H1 (cell line): ENCODE data around the gene ATP10D. TPM values are rescaled to one million over a fixed set of nuclear protein-coding genes. Genes with fewer than 3 reads are reported as not detected.

Experiments
- CTCF ChIA-PET: fragments of 300-600 bp; sonication (Branson Sonifier 250); formaldehyde crosslinking; loops from one replicate; lab custom pipeline; 2021; ENCODE audit not compliant: partially characterized antibody; lab: Charles Lee
- POLR2A ChIA-PET: fragments of 300-600 bp; sonication (Branson Sonifier 250); formaldehyde crosslinking; loops from one replicate; lab custom pipeline; 2021; ENCODE audit warnings: inconsistent platforms; ENCODE audit not compliant: partially characterized antibody; lab: Charles Lee
- DNase-seq, 2 experiments: peaks; one replicate each; pipeline versions ENCODE4 v3.0.0 to v3.0.0-alpha.2; 2010 to 2022; ENCODE audit warnings: low spot score in 2 of 2, low read depth in 1 of 2, mixed read lengths in 1 of 2
- FAIRE-seq: peaks from 2 replicates; lab custom pipeline; 2011; peaks lifted over from hg19 to GRCh38; lab: Jason Lieb, UNC
- H2AFZ ChIP-seq: 2 replicates; pipeline ENCODE4 v1.8.1; 2012; ENCODE audit warnings: low read length, inconsistent platforms
- H2AK5ac ChIP-seq: 2 replicates; pipeline ENCODE4 v1.6.1; 2013; ENCODE audit warnings: low read depth, low read length
- H2BK120ac ChIP-seq: replicated peaks from 2 replicates; pipeline ENCODE3; 2013; ENCODE audit warnings: low read depth, low read length, inconsistent platforms
- H2BK12ac ChIP-seq: 2 replicates; pipeline ENCODE4 v1.6.1; 2013; ENCODE audit warnings: low read depth, low read length
- H2BK15ac ChIP-seq: 2 replicates; pipeline ENCODE4 v1.6.1; 2013; ENCODE audit warnings: low read length
- H2BK20ac ChIP-seq: 2 replicates; pipeline ENCODE4 v1.6.1; 2013; ENCODE audit warnings: low read length
- H2BK5ac ChIP-seq: 2 replicates; pipeline ENCODE4 v1.6.1; 2013; ENCODE audit warnings: low read depth, low read length
- H3K14ac ChIP-seq: 2 replicates; pipeline ENCODE4 v1.6.1; 2013; ENCODE audit warnings: inconsistent platforms; ENCODE audit not compliant: insufficient read length
- H3K18ac ChIP-seq: 2 replicates; pipeline ENCODE4 v1.6.1; 2013; ENCODE audit warnings: low read length; ENCODE audit errors: extremely low read depth
- H3K23ac ChIP-seq: 2 replicates; pipeline ENCODE4 v1.6.1; 2013; ENCODE audit warnings: inconsistent platforms; ENCODE audit not compliant: insufficient read length
- H3K23me2 ChIP-seq: 2 replicates; pipeline ENCODE4 v1.6.1; 2013; ENCODE audit warnings: low read depth, low read length
- H3K27ac ChIP-seq: 2 replicates; pipeline ENCODE4 v1.6.1; 2011; ENCODE audit warnings: low read depth, low read length, inconsistent platforms
- H3K27me3 ChIP-seq, 4 experiments: replicated peaks in 1 of 4; 1 replicate in 1 of 4; 2 replicates in 3 of 4; pipeline versions ENCODE4 v1.6.1 to v1.8.1; 2011 to 2013; ENCODE audit warnings: low read length in 3 of 4, mild to moderate bottlenecking in 3 of 4, inconsistent platforms in 2 of 4, mixed read lengths in 2 of 4, moderate library complexity in 1 of 4; ENCODE audit not compliant: control insufficient read depth in 3 of 4, insufficient read depth in 3 of 4; ENCODE audit errors: extremely low read depth in 1 of 4
- H3K36me3 ChIP-seq, 4 experiments: 2 replicates each; pipeline versions ENCODE4 v1.6.1 to v1.8.1; 2011 to 2013; ENCODE audit warnings: mild to moderate bottlenecking in 4 of 4, low read length in 3 of 4, moderate library complexity in 2 of 4, control low read depth in 1 of 4, inconsistent platforms in 1 of 4; ENCODE audit not compliant: insufficient read depth in 4 of 4, control insufficient read depth in 2 of 4
- H3K4ac ChIP-seq: replicated peaks from 2 replicates; pipeline ENCODE3; 2013; ENCODE audit warnings: low read length, low read depth, mixed read lengths, inconsistent platforms; ENCODE audit not compliant: insufficient read length
- H3K4me1 ChIP-seq, 4 experiments: replicated peaks in 1 of 4; 1 replicate in 1 of 4; 2 replicates in 3 of 4; pipeline versions ENCODE4 v1.6.1 to v1.8.1; 2011 to 2013; ENCODE audit warnings: low read length in 3 of 4, inconsistent platforms in 2 of 4, mixed read lengths in 1 of 4; ENCODE audit not compliant: insufficient read depth in 4 of 4, control insufficient read depth in 3 of 4
- H3K4me2 ChIP-seq, 2 experiments: 2 replicates each; pipeline versions ENCODE4 v1.6.1 to v1.8.1; 2011 to 2013; ENCODE audit warnings: low read depth in 2 of 2, low read length in 2 of 2, control low read depth in 1 of 2, inconsistent platforms in 1 of 2, mild to moderate bottlenecking in 1 of 2; ENCODE audit not compliant: insufficient read depth in 1 of 2
- H3K4me3 ChIP-seq, 4 experiments: fragments of 200-600, 300-600 bp in 1 of 4; sonication (generic), shearing (Covaris generic), sonication (Bioruptor Twin) in 1 of 4; 2 replicates each; pipeline versions ENCODE4 v1.5.1 to v1.8.1; 2011 to 2016; ENCODE audit warnings: low read length in 4 of 4, low read depth in 3 of 4, control low read depth in 2 of 4, inconsistent platforms in 2 of 4, mild to moderate bottlenecking in 2 of 4, mixed read lengths in 1 of 4, moderate library complexity in 1 of 4; ENCODE audit not compliant: insufficient read depth in 2 of 4; ENCODE audit errors: extremely low read depth in 1 of 4
- H3K56ac ChIP-seq: replicated peaks from 2 replicates; pipeline ENCODE3; 2013; ENCODE audit warnings: low read depth, mild to moderate bottlenecking, mixed read lengths, low read length, inconsistent platforms; ENCODE audit not compliant: insufficient read length
- H3K79me1 ChIP-seq: 2 replicates; pipeline ENCODE4 v1.6.1; 2013; ENCODE audit warnings: low read depth, low read length, control low read depth
- H3K79me2 ChIP-seq, 2 experiments: 2 replicates each; pipeline versions ENCODE4 v1.6.1 to v1.8.1; 2012 to 2013; ENCODE audit warnings: low read length in 2 of 2, mild to moderate bottlenecking in 2 of 2, inconsistent platforms in 1 of 2; ENCODE audit not compliant: insufficient read depth in 2 of 2, control insufficient read depth in 1 of 2
- H3K9ac ChIP-seq, 4 experiments: replicated peaks in 1 of 4; 1 replicate in 1 of 4; 2 replicates in 3 of 4; pipeline versions ENCODE4 v1.6.1 to v1.8.1; 2011 to 2013; ENCODE audit warnings: low read depth in 3 of 4, low read length in 3 of 4, control low read depth in 2 of 4, mild to moderate bottlenecking in 2 of 4, moderate library complexity in 2 of 4, inconsistent platforms in 1 of 4; ENCODE audit errors: extremely low read depth in 1 of 4
- H3K9me3 ChIP-seq, 2 experiments: 2 replicates each; pipeline versions ENCODE4 v1.6.1 to v1.8.1; 2012 to 2013; ENCODE audit warnings: mild to moderate bottlenecking in 2 of 2, moderate library complexity in 2 of 2, control low read depth in 1 of 2, inconsistent platforms in 1 of 2, low read depth in 1 of 2, low read length in 1 of 2, mixed read lengths in 1 of 2; ENCODE audit not compliant: insufficient read depth in 2 of 2
- H4K20me1 ChIP-seq, 2 experiments: replicated peaks in 1 of 2; 2 replicates each; pipeline versions ENCODE3 to v1.8.1; 2011 to 2013; ENCODE audit warnings: inconsistent platforms in 2 of 2, low read length in 2 of 2, mild to moderate bottlenecking in 1 of 2; ENCODE audit not compliant: insufficient read depth in 2 of 2, control insufficient read depth in 1 of 2
- H4K5ac ChIP-seq: 2 replicates; pipeline ENCODE4 v1.6.1; 2013; ENCODE audit warnings: low read length, low read depth, mixed read lengths, inconsistent platforms; ENCODE audit not compliant: insufficient read length
- H4K8ac ChIP-seq: 2 replicates; pipeline ENCODE4 v1.8.0; 2013; ENCODE audit warnings: mild to moderate bottlenecking, moderate library complexity, low read length, inconsistent platforms; ENCODE audit not compliant: insufficient read depth; ENCODE audit errors: extremely low read depth
- H4K91ac ChIP-seq: replicated peaks from 2 replicates; pipeline ENCODE3; 2013; ENCODE audit warnings: low read length, mixed read lengths, inconsistent platforms; ENCODE audit not compliant: insufficient read length
- SP2 ChIP-seq: IDR thresholded peaks from 2 replicates; pipeline ENCODE4 v1.6.1; 2012; ENCODE audit warnings: mild to moderate bottlenecking, low read length, inconsistent platforms
- TBP ChIP-seq: IDR thresholded peaks from 2 replicates; pipeline ENCODE4 v1.6.1; 2011; ENCODE audit warnings: low read depth, low read length, improper control_type of control experiment
- polyA plus RNA-seq, 7 experiments: library from polyadenylated mRNA; depleted of rRNA in 3 of 7; stranded (reverse) in 5 of 7; unstranded in 2 of 7; fragments of >200 nt in 5 of 7; fragments of 200-250 nt in 2 of 7; gene quantifications; 1 replicate in 5 of 7; 2 replicates in 1 of 7; 4 replicates in 1 of 7; pipeline versions ENCODE4 v1.2.1 to v1.2.3, GENCODE V29; 2011 to 2013; ENCODE audit warnings: missing spikeins in 2 of 7, mixed read lengths in 2 of 7
- total RNA-seq: library from RNA; stranded (reverse); fragmentation: NEBNext Ultra II Directional; extraction: Animal tissue kit (Norgen Biotek cat#: 25700); gene quantifications from 2 replicates; pipeline ENCODE4 v1.2.1, GENCODE V29; 2021

ATP10D gene
- total and polyA plus RNA-seq, 2 of the 8 experiments (the other 6 are each of a cell fraction or from before 2014, with no cell fraction given) = 2.9 to 5.9 TPM

DNA sequence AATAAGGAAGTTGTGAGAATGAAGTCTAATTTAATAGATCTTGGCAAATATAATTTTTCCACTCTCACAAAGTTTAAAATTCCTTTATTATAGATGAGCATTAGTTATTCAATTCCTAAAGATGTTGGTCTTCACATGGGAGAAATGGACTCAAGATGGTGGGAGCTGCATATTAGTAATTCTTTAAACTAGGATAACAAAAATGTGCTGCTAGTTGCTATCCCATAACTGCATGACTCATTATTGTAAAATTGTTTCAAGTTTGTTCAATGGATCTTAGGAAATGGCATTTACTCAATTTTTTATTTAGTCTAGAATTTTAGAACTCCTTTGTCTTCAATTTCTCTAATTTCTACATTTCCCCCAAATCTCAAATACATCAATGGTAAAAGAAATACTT is 155.8 kb downstream of the ATP10D start:
- CTCF ChIA-PET = no interaction called here
- H4K20me1 ChIP-seq = no peaks in the 10 kb centered on the region
- no peaks in the 10 kb centered on the region for H3K27me3 ChIP-seq
- no peak for FAIRE-seq
- DNase-seq = no peak
- H3K36me3 ChIP-seq = no peaks in the 10 kb centered on the region
- peaks cover 0 to 2% (median 0%) of the 10 kb centered on the region in 4 experiments; a peak in 1 of 7 replicates for H3K4me1 ChIP-seq
- H2AFZ ChIP-seq = no peak overlapping the region
- no peak overlapping the region for H3K4ac ChIP-seq
- no peak overlapping the region for H3K9ac ChIP-seq
- H3K18ac ChIP-seq = no peak overlapping the region
- peaks cover 5% of the 10 kb centered on the region in 2 experiments; a peak in 1 of 4 replicates for H3K9me3 ChIP-seq
- no peaks in the 10 kb centered on the region for H3K79me2 ChIP-seq
- H2BK20ac ChIP-seq = no peak overlapping the region
- H3K56ac ChIP-seq = no peak overlapping the region
- no peak overlapping the region for H4K91ac ChIP-seq
- H2BK5ac ChIP-seq = no peak overlapping the region
- H4K5ac ChIP-seq = no peak overlapping the region
- no peak overlapping the region for H3K4me3 ChIP-seq
- no peak overlapping the region for H2BK12ac ChIP-seq
- POLR2A ChIA-PET = no interaction called here
- no peak overlapping the region for H3K14ac ChIP-seq
- no peak overlapping the region for H2AK5ac ChIP-seq
- H3K27ac ChIP-seq = no peak overlapping the region
- no peaks in the 10 kb centered on the region for H3K79me1 ChIP-seq
- H2BK15ac ChIP-seq = no peak overlapping the region
- no peak overlapping the region for H3K23ac ChIP-seq
- no peak overlapping the region for H2BK120ac ChIP-seq
- H4K8ac ChIP-seq = no peak overlapping the region
- H3K4me2 ChIP-seq = no peak overlapping the region
- no peaks in the 10 kb centered on the region for H3K23me2 ChIP-seq
- TF ChIP-seq TBP (no peak), SP2 (no peak)
